ENCODE data around the gene PNMA8C.
"Not testable (repeated sequence)": the region's sequence is repeated elsewhere in the genome, so short reads cannot be mapped to it uniquely, and the experiment has no call there.

Gene PNMA8C

DNA sequence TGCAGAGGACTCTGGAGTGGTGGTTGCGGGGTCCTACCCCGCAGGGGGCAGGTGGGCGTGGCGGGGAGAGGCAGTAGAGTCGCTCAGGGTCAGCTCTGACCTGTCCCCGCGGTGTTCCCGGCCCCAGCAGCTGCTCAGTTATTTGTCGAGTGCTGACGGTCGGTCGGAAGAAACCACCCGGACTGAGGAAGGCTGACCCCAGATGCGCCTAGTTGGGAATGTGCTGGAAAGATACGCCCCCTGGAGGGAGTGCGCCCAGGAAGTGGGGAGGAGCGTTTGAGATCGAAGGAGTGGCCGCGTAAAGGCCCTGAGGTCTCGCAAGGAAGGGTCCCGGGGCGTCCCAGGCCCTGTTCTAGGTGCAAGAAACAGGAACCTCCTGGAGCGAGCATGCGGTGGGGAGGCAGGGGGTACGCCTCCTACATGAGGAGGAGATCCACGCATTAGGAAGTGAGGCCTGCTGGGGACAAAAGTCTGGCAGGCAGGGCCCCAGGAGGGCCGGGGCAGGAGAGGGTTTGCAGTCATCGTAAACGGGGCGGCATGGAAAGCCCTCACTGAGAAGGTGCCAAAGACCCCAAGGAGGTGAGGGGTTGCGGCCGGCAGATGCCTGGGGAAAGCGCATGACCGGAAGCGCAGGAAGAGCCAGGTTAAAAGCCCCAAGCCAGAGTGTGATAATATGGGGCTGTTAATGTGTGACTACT is 24.5 kb downstream of the PNMA8C start:
- H3K4me3 ChIP-seq (ENCODE audit: low read depth, low read length): no peak overlapping the region
- TF ChIP-seq, protein P1, sequence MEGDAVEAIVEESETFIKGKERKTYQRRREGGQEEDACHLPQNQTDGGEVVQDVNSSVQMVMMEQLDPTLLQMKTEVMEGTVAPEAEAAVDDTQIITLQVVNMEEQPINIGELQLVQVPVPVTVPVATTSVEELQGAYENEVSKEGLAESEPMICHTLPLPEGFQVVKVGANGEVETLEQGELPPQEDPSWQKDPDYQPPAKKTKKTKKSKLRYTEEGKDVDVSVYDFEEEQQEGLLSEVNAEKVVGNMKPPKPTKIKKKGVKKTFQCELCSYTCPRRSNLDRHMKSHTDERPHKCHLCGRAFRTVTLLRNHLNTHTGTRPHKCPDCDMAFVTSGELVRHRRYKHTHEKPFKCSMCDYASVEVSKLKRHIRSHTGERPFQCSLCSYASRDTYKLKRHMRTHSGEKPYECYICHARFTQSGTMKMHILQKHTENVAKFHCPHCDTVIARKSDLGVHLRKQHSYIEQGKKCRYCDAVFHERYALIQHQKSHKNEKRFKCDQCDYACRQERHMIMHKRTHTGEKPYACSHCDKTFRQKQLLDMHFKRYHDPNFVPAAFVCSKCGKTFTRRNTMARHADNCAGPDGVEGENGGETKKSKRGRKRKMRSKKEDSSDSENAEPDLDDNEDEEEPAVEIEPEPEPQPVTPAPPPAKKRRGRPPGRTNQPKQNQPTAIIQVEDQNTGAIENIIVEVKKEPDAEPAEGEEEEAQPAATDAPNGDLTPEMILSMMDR (IDR thresholded peaks at IDR 0.05; ENCODE audit: low read depth, low read length): no peak

DNA sequence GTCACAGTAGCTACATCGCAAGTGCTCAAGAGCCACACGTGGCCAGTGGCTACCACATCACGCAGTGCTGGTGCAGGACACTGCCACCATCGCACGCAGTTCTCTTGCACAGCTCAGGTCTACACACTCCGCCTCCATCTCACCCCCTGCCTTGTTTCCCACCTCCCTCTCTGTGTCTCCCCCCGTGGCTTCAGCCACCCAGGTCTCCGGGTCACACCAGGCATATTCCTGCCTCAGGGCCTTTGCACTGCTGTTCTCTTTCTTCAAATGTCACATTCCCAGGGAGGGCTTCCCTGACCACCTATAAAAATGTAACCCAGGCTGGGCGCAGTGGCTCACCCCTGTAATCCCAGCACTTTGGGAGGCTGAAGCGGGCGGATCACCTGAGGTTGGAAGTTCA is 26.0 kb downstream of the PNMA8C start:
- H3K4me3 ChIP-seq (ENCODE audit: low read depth, low read length): no peak overlapping the region
- TF ChIP-seq, protein P1 (IDR thresholded peaks at IDR 0.05; ENCODE audit: low read depth, low read length): no peak

DNA sequence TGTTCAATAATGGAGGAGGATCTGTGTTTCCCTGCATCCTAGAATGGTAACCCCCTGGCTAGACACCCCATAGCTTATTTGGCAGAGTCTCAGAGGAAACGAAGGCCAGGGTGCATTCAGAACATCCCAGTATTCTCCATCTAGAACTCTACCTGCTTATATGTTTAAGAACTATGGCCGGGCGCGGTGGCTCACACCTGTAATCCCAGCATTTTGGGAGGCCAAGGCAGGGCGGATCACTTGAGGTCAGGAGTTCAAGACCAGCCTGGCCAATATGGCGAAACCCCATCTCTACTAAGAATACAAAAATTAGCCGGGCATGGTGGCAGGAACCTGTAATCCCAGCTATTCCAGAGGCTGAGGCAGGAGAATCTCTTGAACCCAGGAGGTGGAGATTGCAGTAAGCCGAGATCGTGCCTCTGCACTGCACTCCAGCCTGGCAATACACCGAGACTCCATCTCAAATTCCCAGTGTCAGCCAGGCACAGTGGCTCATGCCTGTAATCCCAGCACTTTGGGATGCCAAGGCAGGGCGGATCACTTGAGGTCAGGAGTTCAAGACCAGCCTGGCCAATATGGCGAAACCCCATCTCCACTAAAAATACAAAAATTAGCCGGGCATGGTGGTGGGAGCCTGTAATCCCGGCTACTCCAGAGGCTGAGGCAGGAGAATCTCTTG is 30.8 kb downstream of the PNMA8C start:
- not testable (repeated sequence) for H3K4me3 ChIP-seq (ENCODE audit: low read depth, low read length)

DNA sequence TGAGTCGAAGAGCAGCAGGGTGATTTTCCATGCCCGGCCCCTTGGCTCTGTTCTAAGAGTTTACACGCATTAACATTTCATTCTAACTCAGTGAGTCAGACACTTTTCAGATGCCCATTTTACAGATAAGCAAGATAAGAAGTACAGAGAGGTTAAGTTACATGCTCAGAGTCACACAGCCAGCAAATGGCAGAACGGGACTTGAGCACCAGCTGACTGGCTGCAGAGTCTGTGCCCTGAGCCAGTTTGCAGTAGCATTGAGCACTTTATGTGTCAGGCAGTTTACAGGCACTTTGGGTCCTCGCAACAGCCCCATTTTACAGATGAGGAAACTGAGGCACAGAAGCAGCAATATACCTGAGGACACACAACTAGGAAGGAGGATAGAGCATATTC is 34.3 kb downstream of the PNMA8C start:
- no peak overlapping the region for H3K4me3 ChIP-seq (ENCODE audit: low read depth, low read length)
- TF ChIP-seq, protein P1 (IDR thresholded peaks at IDR 0.05; ENCODE audit: low read depth, low read length): no peak

DNA sequence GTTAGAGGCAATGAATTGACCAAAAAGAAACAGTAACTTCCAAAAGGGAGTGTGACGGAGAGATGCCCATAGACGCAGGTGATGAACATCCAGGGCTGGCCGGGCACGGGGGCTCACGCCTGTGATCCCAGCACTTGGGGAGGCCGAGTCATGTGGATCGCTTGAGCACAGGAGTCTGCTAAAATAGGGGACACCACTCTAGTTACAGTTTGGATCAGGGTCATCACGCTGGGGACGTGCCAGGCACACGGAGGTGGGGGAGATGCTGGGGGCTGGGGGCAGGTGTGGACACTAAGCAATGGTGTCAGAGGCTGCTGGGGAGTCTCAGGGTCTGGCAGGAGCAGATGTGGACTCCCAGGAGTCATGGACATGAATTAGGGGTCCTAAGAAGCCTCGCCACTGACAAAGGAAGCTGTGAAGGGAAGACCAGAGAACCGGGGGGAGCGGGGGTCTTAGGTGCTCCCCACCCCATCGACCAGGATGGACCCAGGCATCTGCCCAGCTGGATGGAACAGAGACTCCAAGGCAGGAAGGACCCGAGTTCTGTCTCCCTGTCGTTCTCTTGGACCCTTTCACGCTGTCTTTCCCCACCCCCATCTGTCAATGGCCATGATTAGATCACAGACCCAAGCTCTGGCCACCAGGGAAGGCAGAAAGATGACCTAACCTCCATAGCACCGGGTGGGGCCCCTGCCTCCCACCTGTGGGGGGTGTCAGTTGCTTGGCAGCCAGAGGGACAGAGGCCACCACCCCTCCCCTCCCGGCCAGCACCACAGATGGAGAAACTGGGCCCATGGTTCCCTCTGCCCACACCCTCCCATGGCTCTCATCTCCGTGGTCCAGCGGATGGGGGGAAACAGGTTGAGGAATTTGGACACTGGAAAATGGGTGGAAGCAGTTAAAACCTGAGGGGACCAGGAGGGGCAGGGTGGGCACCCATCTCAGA is 35.0 kb downstream of the PNMA8C start:
- H3K4me3 ChIP-seq (ENCODE audit: low read depth, low read length): no peak overlapping the region
- TF ChIP-seq, protein P1 (IDR thresholded peaks at IDR 0.05; ENCODE audit: low read depth, low read length): no peak

DNA sequence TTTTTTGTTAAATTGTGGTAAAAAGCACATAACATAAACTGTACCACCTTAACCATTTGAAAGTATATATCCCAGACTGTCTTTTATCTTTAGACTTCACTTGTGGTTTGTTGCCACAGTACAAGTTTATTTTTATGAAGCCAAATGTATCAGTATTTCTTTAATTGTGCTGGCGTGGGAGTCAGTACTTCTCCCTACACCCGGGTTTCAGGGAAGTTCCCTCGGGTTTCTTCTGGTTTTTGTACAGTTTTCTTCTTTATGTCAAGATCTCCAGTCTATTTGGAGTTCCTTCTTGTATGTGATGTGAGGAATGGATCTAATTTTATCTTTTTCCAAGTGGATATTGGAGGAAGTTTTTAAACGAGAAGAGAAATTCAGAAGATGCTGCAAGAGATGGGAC is 35.9 kb downstream of the PNMA8C start:
- TF ChIP-seq, protein P1 (IDR thresholded peaks at IDR 0.05; ENCODE audit: low read depth, low read length): no peak
- no peak overlapping the region for H3K4me3 ChIP-seq (ENCODE audit: low read depth, low read length)

DNA sequence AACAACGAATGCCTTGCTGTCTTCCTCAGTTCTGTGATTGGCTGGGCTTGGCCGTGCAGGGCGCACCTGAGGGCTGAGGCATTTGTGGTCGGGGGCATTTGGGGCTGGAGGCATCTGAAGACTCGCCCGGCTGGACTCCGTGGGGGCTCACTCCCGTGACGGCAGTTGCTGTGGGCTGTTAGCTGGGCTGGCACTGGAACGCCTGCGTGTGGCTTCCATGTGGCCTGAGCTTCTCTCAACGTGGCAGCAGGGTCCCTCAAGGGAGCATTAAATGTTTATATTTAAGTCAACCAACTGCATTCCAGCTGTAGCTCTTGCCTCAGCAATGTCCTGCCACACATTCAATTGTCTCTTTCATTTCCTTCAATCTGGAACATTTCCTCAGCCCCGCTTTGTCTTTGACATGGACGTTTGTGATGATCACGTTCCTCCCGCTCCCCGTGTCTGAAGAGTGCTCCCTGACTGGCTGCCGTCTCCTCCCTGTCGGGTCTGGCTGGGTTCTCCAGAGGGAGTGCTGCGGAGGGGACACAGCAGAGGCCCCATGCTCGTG is 36.4 kb downstream of the PNMA8C start:
- H3K4me3 ChIP-seq (ENCODE audit: low read depth, low read length): no peak overlapping the region
- TF ChIP-seq, protein P1 (IDR thresholded peaks at IDR 0.05; ENCODE audit: low read depth, low read length): no peak

Data from WI38 (cell line).